ENCODE data around the gene CMTM2.
"Not testable (repeated sequence)": the region's sequence is repeated elsewhere in the genome, so short reads cannot be mapped to it uniquely, and the experiment has no call there.

CMTM2 gene

GRCh38 chr16:66609139-66609510 lies 29.9 kb downstream of the CMTM2 start:
- peak overlapping the region; percentile 57 for H4K8ac ChIP-seq (ENCODE audit: low read length)
- H3K27me3 ChIP-seq (ENCODE audit: control insufficient read depth in 1 of 2, insufficient read depth in 1 of 2, low read length in 2 of 2): no peaks in the 10 kb centered on the region
- DNase-seq: no peak
- H3K9me3 ChIP-seq (ENCODE audit: control insufficient read depth, low read length): no peaks in the 10 kb centered on the region
- H3K23ac ChIP-seq (ENCODE audit: low read length in 2 of 2): peak overlapping the region in 1 of 2 experiments; percentile 46
- H3K4ac ChIP-seq (ENCODE audit: low read depth in 1 of 2, low read length in 2 of 2): peak overlapping the region; percentile 15 to 77
- H3K27ac ChIP-seq (ENCODE audit: low read length, poor library complexity, severe bottlenecking): peak overlapping the region; percentile 75
- H2AFZ ChIP-seq (ENCODE audit: low read depth, low read length): no peak overlapping the region
- H2BK12ac ChIP-seq (ENCODE audit: low read length in 2 of 2): peak overlapping the region; percentile 30 to 70
- H2BK5ac ChIP-seq (ENCODE audit: low read depth, low read length, poor library complexity, severe bottlenecking): no peak overlapping the region
- H3K4me1 ChIP-seq (ENCODE audit: control insufficient read depth, insufficient read depth, low read depth, low read length): peaks cover 49% of the 10 kb centered on the region
- H3K4me2 ChIP-seq (ENCODE audit: low read length, poor library complexity, severe bottlenecking): no peak overlapping the region
- H3K79me1 ChIP-seq (replicated peaks; ENCODE audit: low read length, poor library complexity, severe bottlenecking): peaks cover 12% of the 10 kb centered on the region
- H2AK5ac ChIP-seq (ENCODE audit: low read length, severe bottlenecking): peak overlapping the region; percentile 70
- H2BK15ac ChIP-seq (ENCODE audit: low read depth, poor library complexity, severe bottlenecking): peak overlapping the region; percentile 44
- WGBS: 88% methylated on average over 12 of the region's 12 CpGs
- H3K9ac ChIP-seq (ENCODE audit: low read length): peak overlapping the region; percentile 29
- no peak overlapping the region for H2BK120ac ChIP-seq (ENCODE audit: low read depth, low read length)
- H3K36me3 ChIP-seq (ENCODE audit: control insufficient read depth in 1 of 2, insufficient read depth in 2 of 2, low read depth in 1 of 2, low read length in 2 of 2): peaks cover 58 to 65% of the 10 kb centered on the region in 2 experiments
- peak overlapping the region in 1 of 2 experiments; percentile 80 for H3K14ac ChIP-seq (ENCODE audit: low read length in 2 of 2)
- H3K18ac ChIP-seq (ENCODE audit: low read depth in 1 of 2, low read length in 2 of 2): peak overlapping the region; percentile 29 to 38
- H3K4me3 ChIP-seq (ENCODE audit: insufficient read depth in 1 of 2, low read depth in 1 of 2, low read length in 2 of 2): no peak overlapping the region
- no peak overlapping the region for H4K91ac ChIP-seq (ENCODE audit: low read length)

- H2BK15ac ChIP-seq (ENCODE audit: low read depth, poor library complexity, severe bottlenecking): no peak overlapping the region
- H3K4me1 ChIP-seq (ENCODE audit: control insufficient read depth, insufficient read depth, low read depth, low read length): peaks cover 49% of the 10 kb centered on the region
- no peak overlapping the region for H2BK120ac ChIP-seq (ENCODE audit: low read depth, low read length)
- H3K36me3 ChIP-seq (ENCODE audit: control insufficient read depth in 1 of 2, insufficient read depth in 2 of 2, low read depth in 1 of 2, low read length in 2 of 2): peaks cover 66 to 73% of the 10 kb centered on the region in 2 experiments
- peaks cover 12% of the 10 kb centered on the region for H3K79me1 ChIP-seq (replicated peaks; ENCODE audit: low read length, poor library complexity, severe bottlenecking)
- peak overlapping the region; percentile 6 for H4K91ac ChIP-seq (ENCODE audit: low read length)
- H3K4ac ChIP-seq (ENCODE audit: low read depth in 1 of 2, low read length in 2 of 2): no peak overlapping the region
- no peak overlapping the region for H3K14ac ChIP-seq (ENCODE audit: low read length in 2 of 2)
- no peak overlapping the region for H2BK12ac ChIP-seq (ENCODE audit: low read length in 2 of 2)
- WGBS: 94% methylated on average over 14 of the region's 14 CpGs
- no peak overlapping the region for H3K4me3 ChIP-seq (ENCODE audit: insufficient read depth in 1 of 2, low read depth in 1 of 2, low read length in 2 of 2)
- H4K8ac ChIP-seq (ENCODE audit: low read length): no peak overlapping the region
- H3K27me3 ChIP-seq (ENCODE audit: control insufficient read depth in 1 of 2, insufficient read depth in 1 of 2, low read length in 2 of 2): no peaks in the 10 kb centered on the region
- H2BK5ac ChIP-seq (ENCODE audit: low read depth, low read length, poor library complexity, severe bottlenecking): no peak overlapping the region
- no peak overlapping the region for H3K23ac ChIP-seq (ENCODE audit: low read length in 2 of 2)
- H3K9ac ChIP-seq (ENCODE audit: low read length): no peak overlapping the region
- H3K4me2 ChIP-seq (ENCODE audit: low read length, poor library complexity, severe bottlenecking): no peak overlapping the region
- no peaks in the 10 kb centered on the region for H3K9me3 ChIP-seq (ENCODE audit: control insufficient read depth, low read length)
- no peak overlapping the region for H2AFZ ChIP-seq (ENCODE audit: low read depth, low read length)
- peak overlapping the region; percentile 13 for H3K27ac ChIP-seq (ENCODE audit: low read length, poor library complexity, severe bottlenecking)
- no peak for DNase-seq
- H2AK5ac ChIP-seq (ENCODE audit: low read length, severe bottlenecking): peak overlapping the region; percentile 15
- no peak overlapping the region for H3K18ac ChIP-seq (ENCODE audit: low read depth in 1 of 2, low read length in 2 of 2)
Observed at GRCh38 chr16:66610111-66610820, 31.0 kb downstream of the CMTM2 start.

DNA sequence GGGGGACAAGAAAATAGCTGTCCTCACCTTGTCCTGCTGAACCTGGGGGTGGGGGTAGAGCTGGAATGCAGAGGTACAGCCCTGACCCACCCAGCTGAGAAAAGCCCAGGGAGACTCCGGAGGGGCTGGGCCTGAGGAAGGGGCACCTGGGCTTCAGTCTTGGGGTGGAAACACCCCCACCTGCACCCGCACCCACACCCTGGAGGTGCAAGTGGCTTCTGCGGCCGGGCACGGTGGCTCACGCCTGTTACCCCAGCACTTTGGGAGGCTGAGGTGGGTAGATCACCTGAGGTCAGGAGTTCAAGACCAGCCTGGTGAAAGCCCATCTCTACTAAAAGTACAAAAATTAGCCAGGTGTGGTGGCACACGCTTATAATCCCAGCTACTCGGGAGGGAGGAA lies 32.6 kb downstream of the CMTM2 start:
- not testable (repeated sequence) for H3K27ac ChIP-seq (ENCODE audit: low read length, poor library complexity, severe bottlenecking); H3K9ac ChIP-seq (ENCODE audit: low read length); H2AK5ac ChIP-seq (ENCODE audit: low read length, severe bottlenecking); H3K4me2 ChIP-seq (ENCODE audit: low read length, poor library complexity, severe bottlenecking); H3K23ac ChIP-seq (ENCODE audit: low read length in 2 of 2); H2BK5ac ChIP-seq (ENCODE audit: low read depth, low read length, poor library complexity, severe bottlenecking); H2BK15ac ChIP-seq (ENCODE audit: low read depth, poor library complexity, severe bottlenecking); H2BK120ac ChIP-seq (ENCODE audit: low read depth, low read length); H3K9me3 ChIP-seq (ENCODE audit: control insufficient read depth, low read length); H3K27me3 ChIP-seq (ENCODE audit: control insufficient read depth in 1 of 2, insufficient read depth in 1 of 2, low read length in 2 of 2); H2AFZ ChIP-seq (ENCODE audit: low read depth, low read length); H3K14ac ChIP-seq (ENCODE audit: low read length in 2 of 2); H2BK12ac ChIP-seq (ENCODE audit: low read length in 2 of 2); H4K8ac ChIP-seq (ENCODE audit: low read length); H3K4me3 ChIP-seq (ENCODE audit: insufficient read depth in 1 of 2, low read depth in 1 of 2, low read length in 2 of 2); H4K91ac ChIP-seq (ENCODE audit: low read length); H3K18ac ChIP-seq (ENCODE audit: low read depth in 1 of 2, low read length in 2 of 2); DNase-seq; H3K4ac ChIP-seq (ENCODE audit: low read depth in 1 of 2, low read length in 2 of 2)
- Histone ChIP-seq H3K36me3 (ENCODE audit: control insufficient read depth in 1 of 2, insufficient read depth in 2 of 2, low read depth in 1 of 2, low read length in 2 of 2) (peaks cover 66 to 67% of the 10 kb centered on the region in 2 experiments), H3K79me1 (replicated peaks; ENCODE audit: low read length, poor library complexity, severe bottlenecking) (peaks cover 12% of the 10 kb centered on the region), H3K4me1 (ENCODE audit: control insufficient read depth, insufficient read depth, low read depth, low read length) (peaks cover 45% of the 10 kb centered on the region)
- 100% methylated on average over 4 of the region's 8 CpGs for WGBS

- H3K23ac ChIP-seq (ENCODE audit: low read length in 2 of 2): no peak overlapping the region
- H3K27me3 ChIP-seq (ENCODE audit: control insufficient read depth in 1 of 2, insufficient read depth in 1 of 2, low read length in 2 of 2): no peaks in the 10 kb centered on the region
- peaks cover 63 to 64% of the 10 kb centered on the region in 2 experiments for H3K36me3 ChIP-seq (ENCODE audit: control insufficient read depth in 1 of 2, insufficient read depth in 2 of 2, low read depth in 1 of 2, low read length in 2 of 2)
- no peaks in the 10 kb centered on the region for H3K9me3 ChIP-seq (ENCODE audit: control insufficient read depth, low read length)
- H2BK12ac ChIP-seq (ENCODE audit: low read length in 2 of 2): no peak overlapping the region
- 95% methylated on average over 14 of the region's 14 CpGs for WGBS
- no peak overlapping the region for H4K8ac ChIP-seq (ENCODE audit: low read length)
- H3K27ac ChIP-seq (ENCODE audit: low read length, poor library complexity, severe bottlenecking): no peak overlapping the region
- no peak overlapping the region for H2BK5ac ChIP-seq (ENCODE audit: low read depth, low read length, poor library complexity, severe bottlenecking)
- no peak overlapping the region for H3K4me3 ChIP-seq (ENCODE audit: insufficient read depth in 1 of 2, low read depth in 1 of 2, low read length in 2 of 2)
- H2AK5ac ChIP-seq (ENCODE audit: low read length, severe bottlenecking): no peak overlapping the region
- no peak overlapping the region for H3K4me2 ChIP-seq (ENCODE audit: low read length, poor library complexity, severe bottlenecking)
- no peak overlapping the region for H2BK120ac ChIP-seq (ENCODE audit: low read depth, low read length)
- H3K9ac ChIP-seq (ENCODE audit: low read length): no peak overlapping the region
- H2BK15ac ChIP-seq (ENCODE audit: low read depth, poor library complexity, severe bottlenecking): no peak overlapping the region
- H3K4ac ChIP-seq (ENCODE audit: low read depth in 1 of 2, low read length in 2 of 2): no peak overlapping the region
- H3K14ac ChIP-seq (ENCODE audit: low read length in 2 of 2): no peak overlapping the region
- no peak overlapping the region for H3K18ac ChIP-seq (ENCODE audit: low read depth in 1 of 2, low read length in 2 of 2)
- H3K79me1 ChIP-seq (replicated peaks; ENCODE audit: low read length, poor library complexity, severe bottlenecking): peaks cover 12% of the 10 kb centered on the region
- no peak overlapping the region for H2AFZ ChIP-seq (ENCODE audit: low read depth, low read length)
- no peak for DNase-seq
- H3K4me1 ChIP-seq (ENCODE audit: control insufficient read depth, insufficient read depth, low read depth, low read length): peaks cover 42% of the 10 kb centered on the region
- no peak overlapping the region for H4K91ac ChIP-seq (ENCODE audit: low read length)
Observed at GRCh38 chr16:66612422-66612821, 33.2 kb downstream of the CMTM2 start.

Measured in mesenchymal stem cell (in vitro differentiated cells and primary cell).